ENCODE measurements around the gene SWAP70.

Gene SWAP70

GRCh38 chr11:9755561-9756185, 91.8 kb downstream of the SWAP70 start:
- DNase-seq = no peak

GRCh38 chr11:9756461-9756860, 92.6 kb downstream of the SWAP70 start:
- no peak for DNase-seq

GRCh38 chr11:9756878-9757277, 93.0 kb downstream of the SWAP70 start:
- no peak for DNase-seq

GRCh38 chr11:9757809-9758636, 94.1 kb downstream of the SWAP70 start:
- DNase-seq = peak; percentile 82

- peak; percentile 65 for DNase-seq
Observed at GRCh38 chr11:9758637-9759518, 95.0 kb downstream of the SWAP70 start.

GRCh38 chr11:9759519-9760192, 95.8 kb downstream of the SWAP70 start:
- peak; percentile 75 for DNase-seq

- no peak for DNase-seq
Observed at GRCh38 chr11:9760193-9760575, 96.3 kb downstream of the SWAP70 start.

GRCh38 chr11:9761441-9761945, 97.6 kb downstream of the SWAP70 start:
- no peak for DNase-seq

- no peak for DNase-seq
Observed at GRCh38 chr11:9762531-9762930, 98.7 kb downstream of the SWAP70 start.

GRCh38 chr11:9763301-9763700, 99.4 kb downstream of the SWAP70 start:
- no peak for DNase-seq

GRCh38 chr11:9765320-9766101, 101.6 kb downstream of the SWAP70 start:
- DNase-seq = no peak

GRCh38 chr11:9769621-9770020, 105.7 kb downstream of the SWAP70 start:
- no peak for DNase-seq

GRCh38 chr11:9771071-9771511, 107.2 kb downstream of the SWAP70 start:
- no peak for DNase-seq

- no peak for DNase-seq
Observed at GRCh38 chr11:9772218-9772617, 108.3 kb downstream of the SWAP70 start.

- no peak for DNase-seq
Observed at GRCh38 chr11:9773524-9773923, 109.6 kb downstream of the SWAP70 start.

GRCh38 chr11:9774109-9774508, 110.2 kb downstream of the SWAP70 start:
- DNase-seq = no peak

- no peak for DNase-seq
Observed at GRCh38 chr11:9774591-9775397, 110.9 kb downstream of the SWAP70 start.

GRCh38 chr11:9775398-9775779, 111.5 kb downstream of the SWAP70 start:
- DNase-seq = no peak

GRCh38 chr11:9776203-9776602, 112.3 kb downstream of the SWAP70 start:
- no peak for DNase-seq

GRCh38 chr11:9777066-9777465, 113.2 kb downstream of the SWAP70 start:
- DNase-seq = no peak

GRCh38 chr11:9777525-9777924, 113.6 kb downstream of the SWAP70 start:
- DNase-seq = no peak
